Measurements from ENCODE around the gene APBA1. TPM values are rescaled to one million over a fixed set of nuclear protein-coding genes. Genes with fewer than 3 reads are reported as not detected.

Gene APBA1
- total and polyA plus RNA-seq, 2 of the 8 experiments (the other 6 are each of a cell fraction or from before 2014, with no cell fraction given): 0.36 to 0.60 TPM

- Histone ChIP-seq H4K5ac (ENCODE audit: insufficient read length, low read depth, low read length) (no peak overlapping the region), H3K4me3 (ENCODE audit: extremely low read depth in 1 of 4, insufficient read depth in 2 of 4, low read depth in 3 of 4, low read length in 4 of 4) (no peak overlapping the region), H4K91ac (replicated peaks; ENCODE audit: insufficient read length, low read length) (no peak overlapping the region), H3K23me2 (ENCODE audit: low read depth, low read length) (no peaks in the 10 kb centered on the region), H2BK12ac (ENCODE audit: low read depth, low read length) (no peak overlapping the region), H3K4me1 (replicated peaks in 1 of 4; ENCODE audit: control insufficient read depth in 3 of 4, insufficient read depth in 4 of 4, low read length in 3 of 4) (no peaks in the 10 kb centered on the region; a peak in 1 of 7 replicates), H4K20me1 (replicated peaks in 1 of 2; ENCODE audit: control insufficient read depth in 1 of 2, insufficient read depth in 2 of 2, low read length in 2 of 2) (no peaks in the 10 kb centered on the region), H3K79me2 (ENCODE audit: control insufficient read depth in 1 of 2, insufficient read depth in 2 of 2, low read length in 2 of 2) (no peaks in the 10 kb centered on the region), H2AFZ (ENCODE audit: low read length) (no peak overlapping the region), H2BK120ac (replicated peaks; ENCODE audit: low read depth, low read length) (no peak overlapping the region), H2AK5ac (ENCODE audit: low read depth, low read length) (no peak overlapping the region), H3K36me3 (ENCODE audit: control insufficient read depth in 2 of 4, insufficient read depth in 4 of 4, low read length in 3 of 4) (no peaks in the 10 kb centered on the region), H3K18ac (ENCODE audit: extremely low read depth, low read length) (no peak overlapping the region), H3K9ac (replicated peaks in 1 of 4; ENCODE audit: extremely low read depth in 1 of 4, low read depth in 3 of 4, low read length in 3 of 4) (no peak overlapping the region), H3K4ac (replicated peaks; ENCODE audit: insufficient read length, low read depth, low read length) (no peak overlapping the region), H3K14ac (ENCODE audit: insufficient read length) (no peak overlapping the region), H2BK5ac (ENCODE audit: low read depth, low read length) (no peak overlapping the region), H3K27ac (ENCODE audit: low read depth, low read length) (no peak overlapping the region), H3K9me3 (ENCODE audit: insufficient read depth in 2 of 2, low read depth in 1 of 2, low read length in 1 of 2) (no peaks in the 10 kb centered on the region), H3K56ac (replicated peaks; ENCODE audit: insufficient read length, low read depth, low read length) (no peak overlapping the region), H3K23ac (ENCODE audit: insufficient read length) (no peak overlapping the region), H3K4me2 (ENCODE audit: insufficient read depth in 1 of 2, low read depth in 2 of 2, low read length in 2 of 2) (no peak overlapping the region), H2BK15ac (ENCODE audit: low read length) (no peak overlapping the region), H3K79me1 (ENCODE audit: low read depth, low read length) (no peaks in the 10 kb centered on the region), H4K8ac (ENCODE audit: extremely low read depth, insufficient read depth, low read length) (no peak overlapping the region), H2BK20ac (ENCODE audit: low read length) (no peak overlapping the region), H3K27me3 (replicated peaks in 1 of 4; ENCODE audit: control insufficient read depth in 3 of 4, extremely low read depth in 1 of 4, insufficient read depth in 3 of 4, low read length in 3 of 4) (no peaks in the 10 kb centered on the region)
- no peak for TF ChIP-seq EGR1 (IDR thresholded peaks at IDR 0.05; ENCODE audit: borderline replicate concordance, low read depth, low read length)
- TF ChIP-seq USF2 (IDR thresholded peaks at IDR 0.05; ENCODE audit: low read length): no peak
- TF ChIP-seq RNF2 (IDR thresholded peaks at IDR 0.05; ENCODE audit: borderline replicate concordance, low read depth, low read length, missing control alignments, poor library complexity, severe bottlenecking): no peak
- no peak for TF ChIP-seq EZH2 (IDR thresholded peaks at IDR 0.05; ENCODE audit: low read depth, low read length, severe bottlenecking)
- no peak for TF ChIP-seq ZNF274 (IDR thresholded peaks at IDR 0.05; ENCODE audit: borderline replicate concordance, extremely low read depth, low read length)
- TF ChIP-seq SP2 (IDR thresholded peaks at IDR 0.05; ENCODE audit: low read length): no peak
- no peak for TF ChIP-seq SIX5 (IDR thresholded peaks at IDR 0.05; ENCODE audit: low read depth, low read length)
- no peak for TF ChIP-seq CHD2 (IDR thresholded peaks at IDR 0.05; ENCODE audit: low read length)
- TF ChIP-seq JUN (IDR thresholded peaks at IDR 0.05; ENCODE audit: low read depth, low read length): no peak
- TF ChIP-seq KDM1A (IDR thresholded peaks at IDR 0.05; ENCODE audit: borderline replicate concordance, low read length): no peak
- no peak for TF ChIP-seq POLR2A (IDR thresholded peaks at IDR 0.05; ENCODE audit: control extremely low read depth in 1 of 2, low read depth in 2 of 2, low read length in 2 of 2)
- TF ChIP-seq CEBPB (IDR thresholded peaks at IDR 0.05; ENCODE audit: low read depth, low read length): no peak
- TF ChIP-seq MAX (IDR thresholded peaks at IDR 0.05): no peak
- DNase-seq (ENCODE audit: low read depth in 1 of 2, low spot score in 2 of 2): no peak
- ChIA-PET POLR2A (ENCODE audit: partially characterized antibody) (no interaction called here), CTCF (ENCODE audit: partially characterized antibody) (interaction anchor here (1.7 kb wide), 1 partner anchor 88 kb away, joined by 6 read pairs; no protein-coding TSS in a partner anchor)
- FAIRE-seq: no peak
- 89% methylated on average over 3 of the region's 3 CpGs; no CpG with 5 or more reads in 1 of the 2 experiments for WGBS, 2 experiments (ENCODE audit: extremely low coverage in 1 of 2, insufficient coverage in 1 of 2, insufficient read length in 1 of 2, insufficient replicate concordance in 2 of 2, low coverage in 1 of 2, low lambda C conversion rate in 2 of 2, missing lambda C conversion rate in 1 of 2)
Measured at GRCh38 chr9:69458176-69458575, 214.0 kb downstream of the APBA1 start.

All from H1 (cell line).